Skeletal muscle satellite cell (primary cell): ENCODE measurements around the gene TMEM120B.

Experiments
- H3K27me3 ChIP-seq: 2 replicates; pipeline ENCODE4 v1.7.0; 2013; ENCODE audit warnings: low read length; ENCODE audit not compliant: control insufficient read depth, insufficient read depth
- H3K36me3 ChIP-seq: 2 replicates; pipeline ENCODE4 v1.7.0; 2013; ENCODE audit warnings: mild to moderate bottlenecking, control low read depth, low read length; ENCODE audit not compliant: insufficient read depth
- H3K4me1 ChIP-seq: 2 replicates; pipeline ENCODE4 v1.7.0; 2013; ENCODE audit warnings: low read length; ENCODE audit not compliant: control insufficient read depth, insufficient read depth
- H3K4me2 ChIP-seq: 2 replicates; pipeline ENCODE4 v1.7.0; 2013; ENCODE audit warnings: mild to moderate bottlenecking, low read length
- H3K4me3 ChIP-seq: 2 replicates; pipeline ENCODE4 v1.7.0; 2013; ENCODE audit warnings: low read length
- H3K9ac ChIP-seq: 2 replicates; pipeline ENCODE4 v1.7.0; 2013; ENCODE audit warnings: mild to moderate bottlenecking, low read depth, low read length, moderate library complexity
- H3K9me3 ChIP-seq: replicated peaks from 2 replicates; pipeline ENCODE4 v1.7.0; 2013; ENCODE audit warnings: mild to moderate bottlenecking, control low read depth, low read length

TMEM120B gene

GRCh38 chr12:121797937-121798786, 85.6 kb downstream of the TMEM120B start:
- Histone ChIP-seq H3K4me2 (peak overlapping the region; percentile 98), H3K9ac (peak overlapping the region; percentile 99), H3K4me3 (peak overlapping the region; percentile 74), H3K9me3 (no peaks in the 10 kb centered on the region), H3K27me3 (no peaks in the 10 kb centered on the region), H3K4me1 (peaks cover 77% of the 10 kb centered on the region), H3K36me3 (no peaks in the 10 kb centered on the region)

- Histone ChIP-seq H3K4me2 (peak overlapping the region; percentile 98), H3K36me3 (no peaks in the 10 kb centered on the region), H3K4me3 (peak overlapping the region; percentile 74), H3K9me3 (no peaks in the 10 kb centered on the region), H3K9ac (peak overlapping the region; percentile 99), H3K27me3 (no peaks in the 10 kb centered on the region), H3K4me1 (peaks cover 71% of the 10 kb centered on the region)
Measured at GRCh38 chr12:121798787-121799155, 86.2 kb downstream of the TMEM120B start.

GRCh38 chr12:121799156-121799841, 86.7 kb downstream of the TMEM120B start:
- H3K27me3 ChIP-seq, result no peaks in the 10 kb centered on the region
- peak overlapping the region; percentile 99 for H3K9ac ChIP-seq
- peak overlapping the region; percentile 74 for H3K4me3 ChIP-seq
- peaks cover 67% of the 10 kb centered on the region for H3K4me1 ChIP-seq
- no peaks in the 10 kb centered on the region for H3K9me3 ChIP-seq
- H3K4me2 ChIP-seq, result peak overlapping the region; percentile 98
- H3K36me3 ChIP-seq, result no peaks in the 10 kb centered on the region

DNA sequence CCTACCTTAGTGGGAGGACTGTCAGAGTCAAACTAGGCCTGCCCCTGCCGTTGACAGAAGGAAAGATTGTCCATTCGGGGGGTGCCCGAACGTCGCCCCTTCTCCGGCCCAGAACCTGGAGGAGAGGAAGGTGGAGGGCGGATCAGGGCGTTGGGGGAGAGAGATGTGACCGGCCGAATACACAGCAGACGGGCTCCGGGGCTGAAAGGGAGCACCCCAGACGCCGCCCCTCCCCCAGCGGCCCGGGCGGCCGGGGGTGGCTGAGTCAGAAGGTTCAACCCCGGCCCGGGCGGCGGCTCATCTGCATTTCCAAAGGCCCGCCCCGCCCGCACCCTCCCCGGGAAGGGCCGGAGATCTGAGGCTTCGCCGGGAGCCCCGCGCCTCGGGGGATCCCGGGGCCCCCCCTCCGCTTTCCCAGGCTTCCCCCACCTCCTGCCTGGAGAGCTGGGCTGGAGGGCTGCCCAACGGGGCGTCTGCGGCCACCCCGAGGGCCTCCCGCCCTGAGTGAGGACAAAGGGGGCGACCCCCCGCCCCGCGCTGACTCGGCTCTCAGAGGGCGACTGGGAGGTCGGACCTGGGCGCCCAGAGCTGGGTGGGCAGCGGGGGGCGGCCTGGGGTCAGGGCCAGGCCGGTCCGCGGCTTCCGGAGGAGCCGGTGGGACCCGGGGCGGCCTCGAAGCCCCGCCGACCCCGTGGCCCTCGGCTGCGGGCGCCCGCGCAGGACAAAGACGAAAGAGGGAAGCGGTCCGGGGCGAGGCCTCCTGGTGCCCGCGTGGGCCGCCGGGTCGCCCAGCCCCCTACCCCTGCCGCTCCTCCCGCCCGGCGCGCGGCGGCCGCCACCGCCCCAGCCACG, 87.5 kb downstream of the TMEM120B start:
- no peaks in the 10 kb centered on the region for H3K27me3 ChIP-seq
- H3K4me3 ChIP-seq, result peak overlapping the region; percentile 74
- peak overlapping the region; percentile 98 for H3K4me2 ChIP-seq
- no peaks in the 10 kb centered on the region for H3K36me3 ChIP-seq
- H3K4me1 ChIP-seq, result peaks cover 61% of the 10 kb centered on the region
- peak overlapping the region; percentile 99 for H3K9ac ChIP-seq
- H3K9me3 ChIP-seq, result no peaks in the 10 kb centered on the region

- peak overlapping the region; percentile 99 for H3K9ac ChIP-seq
- peaks cover 3% of the 10 kb centered on the region for H3K36me3 ChIP-seq
- no peaks in the 10 kb centered on the region for H3K27me3 ChIP-seq
- H3K4me3 ChIP-seq, result peak overlapping the region; percentile 74
- H3K9me3 ChIP-seq, result no peaks in the 10 kb centered on the region
- peaks cover 57% of the 10 kb centered on the region for H3K4me1 ChIP-seq
- peak overlapping the region; percentile 98 for H3K4me2 ChIP-seq
Measured at GRCh38 chr12:121800694-121801594, 88.4 kb downstream of the TMEM120B start.

DNA sequence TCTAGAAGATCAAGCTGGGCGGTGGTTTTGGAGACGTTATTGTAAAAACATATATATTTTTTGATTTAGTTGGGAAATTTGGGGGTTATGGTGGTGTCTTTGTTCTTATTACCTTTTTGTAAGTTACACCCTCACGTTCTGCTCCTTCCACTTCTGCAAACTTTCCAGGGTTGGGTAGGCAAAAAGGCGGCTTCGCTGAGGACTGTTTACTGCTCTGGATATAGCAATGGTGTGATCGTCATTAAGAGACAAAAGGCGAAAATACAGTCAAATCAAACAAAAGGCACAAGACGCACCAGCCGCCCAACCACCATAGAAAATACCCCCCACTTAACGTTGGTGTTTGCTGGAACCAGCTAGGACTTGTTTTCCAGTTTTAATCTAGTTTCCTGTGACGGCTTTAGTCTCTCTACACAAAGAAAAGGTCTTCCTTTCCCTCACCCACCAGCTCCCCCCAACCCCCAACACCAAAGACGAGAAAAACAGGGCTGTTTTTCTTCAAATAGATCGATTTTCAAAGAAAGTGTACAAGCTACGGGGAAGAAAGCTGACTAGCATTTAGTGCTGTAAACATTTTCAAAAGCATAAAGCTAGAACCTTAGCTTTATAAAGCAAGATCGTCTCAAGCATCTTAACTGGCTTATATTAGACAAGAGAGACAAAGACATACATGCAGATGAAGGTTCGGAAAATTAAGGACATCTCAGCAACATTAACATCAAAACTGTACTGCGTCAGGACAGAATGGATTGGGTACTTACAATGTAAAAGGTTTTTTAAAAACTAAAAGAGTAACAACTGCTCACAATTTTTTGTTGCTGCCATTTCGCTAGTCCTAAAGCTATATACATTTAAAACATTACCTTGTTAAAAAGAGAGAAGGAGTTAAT, 89.3 kb downstream of the TMEM120B start:
- Histone ChIP-seq H3K4me1 (peaks cover 58% of the 10 kb centered on the region), H3K27me3 (no peaks in the 10 kb centered on the region), H3K4me2 (peak overlapping the region; percentile 98), H3K4me3 (peak overlapping the region; percentile 74), H3K36me3 (peaks cover 6% of the 10 kb centered on the region), H3K9me3 (no peaks in the 10 kb centered on the region), H3K9ac (peak overlapping the region; percentile 99)

DNA sequence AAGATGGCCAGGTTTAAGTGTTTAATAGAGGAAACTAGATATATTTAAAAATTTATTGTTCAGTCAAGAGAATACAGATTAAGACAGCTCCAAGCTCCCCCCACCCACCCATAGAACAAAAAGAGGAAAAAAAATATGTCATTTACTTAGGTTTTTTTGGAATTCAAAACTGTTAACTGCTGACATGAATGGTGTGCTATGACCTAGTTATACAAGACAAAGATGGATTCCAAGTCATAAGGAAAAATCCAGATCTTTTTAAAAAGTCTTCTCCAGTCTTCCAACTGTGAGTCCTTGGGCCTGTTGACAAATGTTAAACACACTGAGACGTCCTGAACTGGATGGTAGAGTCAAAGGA, 89.9 kb downstream of the TMEM120B start:
- H3K9me3 ChIP-seq, result no peaks in the 10 kb centered on the region
- H3K4me3 ChIP-seq, result peak overlapping the region; percentile 74
- H3K27me3 ChIP-seq, result no peaks in the 10 kb centered on the region
- H3K36me3 ChIP-seq, result peaks cover 13% of the 10 kb centered on the region
- H3K9ac ChIP-seq, result peak overlapping the region; percentile 99
- H3K4me2 ChIP-seq, result peak overlapping the region; percentile 98
- peaks cover 56% of the 10 kb centered on the region for H3K4me1 ChIP-seq

DNA sequence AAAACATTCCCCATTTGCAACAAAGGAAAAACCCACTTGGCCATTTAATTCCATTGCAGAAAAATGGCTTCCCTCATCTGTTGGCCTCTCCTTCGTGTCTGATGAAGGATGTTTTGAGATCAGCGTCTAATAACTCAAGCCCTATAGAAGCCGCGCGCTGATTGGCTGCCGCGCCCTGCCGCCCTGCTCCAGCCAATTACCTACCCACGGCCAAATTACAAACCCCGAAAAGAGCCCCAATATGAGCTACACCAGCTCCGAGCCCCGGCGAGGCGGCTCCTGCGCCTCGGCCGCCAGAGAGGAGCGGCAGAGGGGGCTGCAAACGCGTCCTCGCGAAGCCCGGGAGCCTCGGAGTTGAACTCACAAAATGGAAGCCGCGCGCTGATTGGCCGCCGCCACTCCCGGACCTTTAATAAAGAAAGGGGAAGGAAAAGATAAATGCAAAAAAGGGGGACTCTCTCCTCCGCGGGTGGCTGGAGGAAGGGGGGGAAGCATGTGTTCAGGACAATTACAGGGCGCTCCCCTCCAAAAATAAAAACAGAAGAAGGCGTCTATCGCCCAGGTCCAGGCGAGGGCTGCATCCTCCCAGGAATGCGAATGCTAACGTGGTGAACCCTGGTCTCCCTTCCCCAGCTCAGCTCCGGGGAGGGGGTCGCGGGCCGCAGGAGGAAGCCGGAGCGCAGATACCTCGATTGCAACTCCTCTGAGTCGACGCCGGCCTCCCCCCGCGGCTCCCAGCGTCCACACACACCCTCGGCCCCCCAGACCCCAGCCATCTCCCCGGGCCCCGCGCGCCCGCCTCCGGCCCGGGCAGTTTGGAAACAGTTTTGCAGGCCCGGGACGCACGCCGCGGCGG, 90.5 kb downstream of the TMEM120B start:
- Histone ChIP-seq H3K27me3 (no peaks in the 10 kb centered on the region), H3K4me2 (peak overlapping the region; percentile 98), H3K9me3 (no peaks in the 10 kb centered on the region), H3K4me1 (peaks cover 50% of the 10 kb centered on the region), H3K4me3 (peak overlapping the region; percentile 74), H3K36me3 (peaks cover 17% of the 10 kb centered on the region), H3K9ac (peak overlapping the region; percentile 99)

DNA sequence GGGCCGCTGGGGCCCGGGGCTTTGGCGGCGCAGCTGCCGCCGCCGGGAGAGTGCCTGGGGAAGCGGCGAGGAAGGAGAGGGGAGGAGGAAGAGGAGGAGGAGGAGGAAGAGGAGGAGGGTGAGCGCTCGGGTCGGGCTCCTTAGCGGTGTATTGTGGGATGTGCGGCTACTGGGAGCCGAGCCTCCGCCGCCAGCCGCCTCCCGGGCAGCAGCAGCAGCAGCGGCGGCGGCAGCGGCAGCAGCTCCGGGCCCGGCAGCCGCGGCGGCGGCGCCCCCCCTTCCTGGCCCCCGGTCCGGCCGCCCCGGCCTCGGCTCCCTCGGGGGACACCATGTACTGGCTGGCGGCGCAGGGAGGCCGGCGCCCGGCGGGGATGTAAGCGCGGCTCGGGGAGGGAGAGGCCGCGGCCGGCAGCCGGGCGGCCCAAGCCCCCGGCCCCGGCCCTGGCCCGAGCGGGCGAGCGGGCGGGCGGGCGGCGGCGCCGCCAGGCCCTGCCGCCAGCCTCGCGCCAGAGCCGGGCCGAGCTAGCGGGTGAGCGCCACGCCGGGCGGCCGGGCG, 91.4 kb downstream of the TMEM120B start, which contains the start of gene SETD1B:
TSS of gene SETD1B (plus strand) at position 149 of the 556 bp plus-strand sequence. CDS start 729 bp downstream, outside the sequence.
- Histone ChIP-seq H3K27me3 (no peaks in the 10 kb centered on the region), H3K4me3 (peak within 1 kb of the TSS; percentile 74), H3K9me3 (no peaks in the 10 kb centered on the region), H3K4me1 (peaks cover 42% of the 10 kb centered on the region), H3K36me3 (peaks cover 23% of the 10 kb centered on the region), H3K4me2 (peak within 1 kb of the TSS; percentile 98), H3K9ac (peak within 1 kb of the TSS; percentile 99)
